Stimulated activated CD4-positive, alpha-beta T cell treated with anti-CD3 and anti-CD28 coated beads, Interleukin-2, amount 100 ng/mL, for 24 hours (primary cell): Measurements from ENCODE around the gene SMYD5.
A peak's percentile ranks its signal among the peaks of the same experiment; 100 is the strongest.
"Not testable (repeated sequence)": the region's sequence is repeated elsewhere in the genome, so short reads cannot be mapped to it uniquely, and the experiment has no call there.

Experiments
- DNase-seq, 2 donors: peaks; one replicate each; pipeline ENCODE4 v3.0.0-alpha.2; 2020

Gene SMYD5

DNA sequence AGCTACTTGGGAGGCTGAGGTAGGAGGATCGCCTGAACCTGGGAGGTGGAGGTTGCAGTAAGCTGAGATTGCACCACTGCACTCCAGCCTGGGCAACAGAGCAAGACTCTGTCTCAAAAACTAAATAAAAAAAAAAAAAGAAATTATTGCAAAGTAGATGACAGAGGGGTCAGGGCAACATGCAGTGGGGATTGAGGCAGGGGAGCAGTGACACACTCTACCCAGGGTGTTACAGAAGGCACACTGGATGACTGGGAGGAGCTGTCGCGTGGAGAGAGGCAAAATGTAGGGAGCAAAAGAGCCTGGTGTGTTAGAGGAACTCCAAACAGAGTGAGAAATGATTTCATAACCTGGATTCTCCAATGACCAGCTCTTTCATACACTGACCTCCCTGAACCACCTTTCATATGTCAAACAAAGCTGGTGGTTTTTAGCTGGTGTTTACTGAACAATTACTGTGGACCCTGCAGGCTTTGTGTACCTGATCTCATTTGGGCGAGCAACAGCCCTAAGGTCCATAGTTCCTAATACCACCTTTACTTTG is 48.1 kb downstream of the SMYD5 start:
- DNase-seq, result no peak

DNA sequence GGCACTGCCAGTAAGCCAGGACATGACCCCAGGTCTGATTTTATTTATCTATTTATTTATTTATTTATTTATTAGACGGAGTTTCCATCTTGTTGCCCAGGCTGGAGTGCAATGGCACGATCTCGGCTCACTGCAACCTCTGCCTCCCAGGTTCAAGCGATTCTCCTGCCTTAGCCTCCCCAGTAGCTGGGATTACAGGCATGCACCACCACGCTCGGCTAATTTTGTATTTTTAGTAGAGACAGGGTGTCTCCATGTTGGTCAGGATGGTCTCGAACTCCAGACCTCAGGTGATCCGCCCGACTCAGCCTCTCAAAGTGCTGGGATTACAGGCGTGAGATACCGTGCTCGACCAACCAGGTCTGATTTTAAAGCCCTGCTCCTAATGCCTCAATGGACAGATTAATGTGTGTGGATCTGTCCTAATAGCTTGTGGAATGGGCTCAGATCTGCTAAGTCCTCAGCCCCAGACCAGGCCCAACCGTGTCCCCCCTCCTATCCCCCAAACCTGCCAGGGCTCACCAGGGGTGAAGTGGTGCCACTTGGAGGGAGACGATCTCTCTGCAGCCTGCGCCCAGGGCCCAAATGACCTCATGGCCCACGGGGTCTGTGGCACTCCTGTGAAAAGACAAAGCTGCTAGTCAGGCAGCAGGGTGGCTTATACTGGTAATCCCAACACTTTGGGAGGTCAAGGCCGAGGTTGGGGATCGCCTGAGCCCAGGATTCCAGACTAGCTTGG is 48.8 kb downstream of the SMYD5 start:
- DNase-seq, result not testable (repeated sequence)

- DNase-seq, result no peak
Measured at GRCh38 chr2:73263540-73264331, 49.7 kb downstream of the SMYD5 start.

DNA sequence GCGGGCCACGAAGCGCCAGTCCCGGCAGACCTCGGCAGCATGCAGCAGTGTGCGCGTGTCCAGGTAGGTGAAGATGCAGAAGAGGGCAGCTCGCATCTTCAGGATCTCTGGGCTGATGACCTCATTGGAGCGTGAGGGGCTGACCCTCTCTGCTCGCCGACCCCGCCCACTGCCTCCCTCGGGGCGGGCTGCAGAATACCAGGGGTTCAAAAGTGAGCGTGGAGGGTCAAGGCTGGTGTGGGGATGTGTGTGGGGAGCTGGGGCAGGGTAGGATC is 50.2 kb downstream of the SMYD5 start:
- DNase-seq, result no peak

DNA sequence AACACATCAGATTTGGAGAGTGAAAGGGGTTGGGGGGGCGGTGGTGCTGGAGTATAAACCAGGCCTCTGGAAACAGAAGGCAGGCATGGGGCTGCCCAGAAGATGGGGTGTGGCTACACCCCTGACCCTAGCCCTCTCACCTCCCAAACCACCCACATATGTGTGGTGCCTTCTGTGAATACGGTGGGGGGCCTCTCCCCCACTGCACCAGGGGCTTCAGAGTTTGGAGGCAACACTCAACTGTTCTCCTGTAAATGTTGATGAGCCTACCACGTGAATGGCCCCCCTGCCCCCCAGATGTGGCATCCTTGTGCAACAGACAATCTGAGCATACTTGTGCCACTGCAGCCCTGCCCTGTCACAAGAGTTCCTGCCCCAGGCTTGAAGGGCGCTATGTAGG is 50.7 kb downstream of the SMYD5 start:
- DNase-seq, result no peak

DNA sequence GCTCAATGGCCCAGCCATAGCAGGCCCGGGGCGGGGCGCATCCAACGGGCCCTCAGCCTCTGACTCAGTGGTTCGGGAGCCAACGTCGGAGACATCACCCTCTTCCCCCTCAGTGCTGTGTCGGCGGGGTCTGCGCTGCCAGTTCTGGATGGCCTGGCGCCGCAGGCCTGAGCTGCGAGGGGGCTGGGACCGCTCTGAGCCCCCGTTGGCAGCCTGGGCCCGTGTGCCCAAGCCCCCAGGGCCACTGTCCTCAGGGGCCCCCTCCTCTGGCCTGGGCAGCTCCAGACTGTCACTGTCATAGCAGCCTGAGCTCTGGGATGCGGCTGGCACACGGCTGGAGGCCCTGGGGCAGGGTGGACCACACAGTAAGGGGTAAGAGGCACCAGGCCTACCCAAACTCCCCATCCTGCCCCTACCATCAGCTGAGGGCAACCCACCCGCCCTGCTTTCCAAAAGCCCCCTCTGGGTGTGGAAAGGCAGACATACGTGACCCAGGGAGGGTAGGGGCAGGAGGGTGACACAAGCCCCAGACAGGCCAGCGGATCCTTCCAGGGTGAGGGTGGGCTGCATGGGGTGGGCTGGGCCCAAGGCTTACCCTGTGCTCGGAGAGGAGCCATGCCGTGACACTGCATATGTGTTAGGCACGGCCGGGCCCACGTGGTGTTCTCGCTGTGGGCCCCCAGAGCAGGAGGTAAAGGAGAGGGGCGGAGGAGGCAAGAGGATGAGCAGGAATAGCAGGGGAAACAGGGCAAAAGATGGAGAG is 51.4 kb downstream of the SMYD5 start:
- no peak for DNase-seq

DNA sequence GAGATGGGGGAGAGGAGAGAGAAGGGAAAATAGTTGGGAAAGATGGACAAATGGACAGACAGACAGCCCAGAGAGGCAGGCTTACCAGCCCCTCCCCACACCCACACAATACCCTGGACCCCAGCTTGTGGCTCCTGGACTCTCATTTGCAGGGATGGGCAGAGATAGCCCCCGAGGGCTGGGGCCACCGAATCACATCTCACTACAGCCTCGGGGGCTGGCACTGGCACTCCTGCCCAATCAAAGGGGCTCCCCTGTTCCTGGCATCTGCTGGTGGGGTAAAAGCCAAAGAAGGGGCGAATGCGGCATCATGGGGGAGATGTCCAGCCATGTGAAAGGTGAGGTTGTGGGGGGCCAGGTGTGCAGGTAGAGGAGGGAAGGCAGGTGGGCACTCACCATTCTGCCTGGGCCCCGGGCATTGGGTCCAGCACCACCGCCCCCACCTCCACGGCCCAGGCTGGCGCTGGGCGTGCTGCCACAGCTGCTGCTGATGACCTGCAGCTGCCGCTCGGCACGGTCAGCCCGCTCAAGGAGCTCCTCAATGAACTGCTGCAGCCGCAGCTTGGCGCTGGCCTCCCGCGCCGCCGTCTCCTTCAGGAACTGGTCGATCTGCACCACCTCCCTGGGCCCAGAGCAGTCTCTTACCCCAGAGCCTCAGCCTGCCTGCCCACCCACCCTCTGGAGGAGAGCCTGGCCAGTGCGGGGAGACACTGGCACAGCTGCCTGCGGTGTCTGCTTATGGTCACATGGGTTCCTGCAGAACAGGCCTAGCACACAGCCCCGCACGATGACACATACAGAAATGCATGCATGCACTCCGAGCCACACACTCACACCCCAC is 52.2 kb downstream of the SMYD5 start:
- no peak for DNase-seq

GRCh38 chr2:73267008-73267407 is 53.0 kb downstream of the SMYD5 start:
- no peak for DNase-seq

GRCh38 chr2:73268366-73268829 is 54.4 kb downstream of the SMYD5 start:
- no peak for DNase-seq

DNA sequence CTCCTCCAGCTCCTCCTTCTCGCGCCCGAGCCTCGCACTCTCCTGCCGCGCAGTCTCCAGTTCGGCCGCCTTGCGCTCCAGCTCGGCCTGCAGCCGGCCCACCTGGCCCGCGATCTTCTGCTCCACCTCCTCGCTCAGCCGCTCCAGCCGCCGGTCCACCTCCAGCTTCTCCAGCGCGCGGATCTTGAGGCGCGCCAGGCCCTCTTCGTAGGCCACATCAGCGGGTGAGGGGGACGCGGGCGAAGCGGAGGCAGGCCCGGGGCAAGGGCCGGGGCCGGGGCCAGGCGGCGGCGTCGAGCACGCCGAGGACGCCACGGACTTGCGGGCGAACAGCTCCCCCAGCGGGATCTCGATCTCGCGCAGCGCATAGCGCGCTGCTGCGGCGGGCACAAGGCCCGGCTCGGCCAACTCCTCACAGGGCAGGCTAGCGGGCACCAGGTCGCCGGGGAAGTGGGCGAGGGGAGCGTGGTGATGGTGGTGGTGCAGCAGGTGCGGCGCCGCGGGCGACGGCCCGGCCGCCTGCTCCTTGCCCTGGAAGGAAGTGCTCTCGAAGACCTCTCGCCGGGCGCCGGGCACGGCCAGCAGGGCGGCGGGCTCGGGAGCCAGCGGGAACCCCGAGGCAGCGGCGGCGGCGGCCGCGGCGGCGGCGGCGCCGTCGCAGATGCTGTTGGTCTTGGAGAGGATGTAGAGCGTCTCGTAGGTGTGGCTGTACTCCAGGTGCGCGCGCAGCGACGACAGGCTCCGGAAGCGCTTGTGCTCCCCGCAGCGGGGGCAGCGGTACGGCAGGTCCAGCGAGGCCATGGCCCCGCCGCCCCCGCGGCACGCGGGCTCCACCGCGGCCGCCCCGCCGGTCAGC is 55.0 kb downstream of the SMYD5 start:
- DNase-seq, result peak; percentile 70 to 74

GRCh38 chr2:73269686-73270465 is 55.8 kb downstream of the SMYD5 start:
- DNase-seq, result no peak

DNA sequence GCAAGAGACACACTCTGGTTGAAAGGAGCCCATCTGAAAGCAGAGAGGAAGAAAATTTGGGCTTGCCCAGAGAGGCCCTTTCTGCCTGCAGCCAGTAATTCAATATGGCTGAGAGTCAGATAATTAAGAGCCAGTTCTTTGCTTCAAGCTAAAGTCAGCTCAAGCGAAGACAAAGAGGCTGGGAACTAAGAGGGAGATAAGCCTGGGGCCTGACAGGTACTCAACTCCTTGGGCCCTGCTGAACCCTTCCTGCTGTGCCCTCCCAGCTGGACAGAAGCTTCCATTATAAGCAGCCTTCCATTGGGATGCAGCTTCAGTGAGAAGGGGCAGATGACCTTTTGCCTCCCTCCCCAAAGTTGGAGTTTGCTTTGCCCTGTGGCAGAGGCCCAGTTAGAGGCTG is 58.2 kb downstream of the SMYD5 start:
- no peak for DNase-seq
